ES-I3 (cell line): ENCODE data around the gene PRR22.
A peak's percentile ranks its signal among the peaks of the same experiment; 100 is the strongest.

Experiments used
- H3K36me3 ChIP-seq: 2 replicates; pipeline ENCODE4 v1.6.1; 2013; ENCODE audit warnings: mild to moderate bottlenecking, low read length, control low read depth, moderate library complexity; ENCODE audit not compliant: insufficient read depth
- H3K4me1 ChIP-seq: 2 replicates; pipeline ENCODE4 v1.6.1; 2013; ENCODE audit warnings: mild to moderate bottlenecking, control low read depth, low read length; ENCODE audit not compliant: insufficient read depth
- H3K9ac ChIP-seq: 2 replicates; pipeline ENCODE4 v1.6.1; 2013; ENCODE audit warnings: low read depth, mild to moderate bottlenecking, low read length, moderate library complexity
- H3K9me3 ChIP-seq: 2 replicates; pipeline ENCODE4 v1.6.1; 2013; ENCODE audit warnings: mild to moderate bottlenecking, low read length, moderate library complexity; ENCODE audit not compliant: control insufficient read depth, insufficient read depth

PRR22 gene

GRCh38 chr19:5784581-5785147 is at the start of gene PRR22:
TSS of gene PRR22 (minus strand) at chr19:5784746. CDS start at chr19:5784660, 86 bp downstream.
- Histone ChIP-seq H3K9ac (no peak within 1 kb of the TSS), H3K9me3 (no peaks in the 10 kb centered on the region), H3K36me3 (no peaks in the 10 kb centered on the region; the same call in 1 of the 2 replicates), H3K4me1 (no peaks in the 10 kb centered on the region)

GRCh38 chr19:5832527-5833216 is 48.1 kb upstream of the PRR22 start:
- H3K9ac ChIP-seq, result no peak overlapping the region
- H3K4me1 ChIP-seq, result no peaks in the 10 kb centered on the region
- no peaks in the 10 kb centered on the region for H3K9me3 ChIP-seq
- H3K36me3 ChIP-seq, result no peaks in the 10 kb centered on the region

GRCh38 chr19:5832061-5832460 is 47.5 kb upstream of the PRR22 start:
- H3K4me1 ChIP-seq, result no peaks in the 10 kb centered on the region
- H3K36me3 ChIP-seq, result no peaks in the 10 kb centered on the region
- H3K9ac ChIP-seq, result no peak overlapping the region
- no peaks in the 10 kb centered on the region for H3K9me3 ChIP-seq

- Histone ChIP-seq H3K9ac (no peak overlapping the region), H3K9me3 (no peaks in the 10 kb centered on the region), H3K4me1 (peaks cover 2% of the 10 kb centered on the region; the same call in 1 of the 2 replicates), H3K36me3 (no peaks in the 10 kb centered on the region)
These were observed 46.6 kb upstream of the PRR22 start for GRCh38 chr19:5831159-5831558.

GRCh38 chr19:5829567-5830310 is 45.2 kb upstream of the PRR22 start:
- no peaks in the 10 kb centered on the region for H3K36me3 ChIP-seq
- no peaks in the 10 kb centered on the region for H3K9me3 ChIP-seq
- peaks cover 3% of the 10 kb centered on the region; the same call in 1 of the 2 replicates for H3K4me1 ChIP-seq
- peak overlapping the region; percentile 82; the same call in 1 of the 2 replicates for H3K9ac ChIP-seq

GRCh38 chr19:5828661-5829566 is 44.4 kb upstream of the PRR22 start:
- Histone ChIP-seq H3K4me1 (peaks cover 3% of the 10 kb centered on the region; the same call in 1 of the 2 replicates), H3K9me3 (no peaks in the 10 kb centered on the region), H3K36me3 (no peaks in the 10 kb centered on the region), H3K9ac (peak overlapping the region; percentile 82)

- Histone ChIP-seq H3K4me1 (peaks cover 3% of the 10 kb centered on the region; the same call in 1 of the 2 replicates), H3K9ac (peak overlapping the region; percentile 82), H3K36me3 (no peaks in the 10 kb centered on the region), H3K9me3 (no peaks in the 10 kb centered on the region)
These were observed 43.5 kb upstream of the PRR22 start for GRCh38 chr19:5827891-5828660.

GRCh38 chr19:5827342-5827890 is 42.9 kb upstream of the PRR22 start:
- Histone ChIP-seq H3K36me3 (no peaks in the 10 kb centered on the region), H3K4me1 (peaks cover 3% of the 10 kb centered on the region; the same call in 1 of the 2 replicates), H3K9me3 (no peaks in the 10 kb centered on the region), H3K9ac (peak overlapping the region; percentile 82)

- Histone ChIP-seq H3K4me1 (peaks cover 3% of the 10 kb centered on the region; the same call in 1 of the 2 replicates), H3K9me3 (no peaks in the 10 kb centered on the region), H3K9ac (peak overlapping the region; percentile 82; the same call in 1 of the 2 replicates), H3K36me3 (no peaks in the 10 kb centered on the region)
These were observed 42.2 kb upstream of the PRR22 start for GRCh38 chr19:5826531-5827341.

GRCh38 chr19:5825178-5825577 is 40.6 kb upstream of the PRR22 start:
- Histone ChIP-seq H3K36me3 (no peaks in the 10 kb centered on the region), H3K9ac (no peak overlapping the region), H3K4me1 (peaks cover 3% of the 10 kb centered on the region; the same call in 1 of the 2 replicates), H3K9me3 (no peaks in the 10 kb centered on the region)

- no peak overlapping the region for H3K9ac ChIP-seq
- peaks cover 3% of the 10 kb centered on the region; the same call in 1 of the 2 replicates for H3K4me1 ChIP-seq
- no peaks in the 10 kb centered on the region for H3K36me3 ChIP-seq
- H3K9me3 ChIP-seq, result no peaks in the 10 kb centered on the region
These were observed 40.2 kb upstream of the PRR22 start for GRCh38 chr19:5824751-5825150.

- Histone ChIP-seq H3K9ac (no peak overlapping the region), H3K4me1 (peaks cover 3% of the 10 kb centered on the region; the same call in 1 of the 2 replicates), H3K36me3 (no peaks in the 10 kb centered on the region), H3K9me3 (no peaks in the 10 kb centered on the region)
These were observed 39.2 kb upstream of the PRR22 start for GRCh38 chr19:5823579-5824281.
